HG03565 (cell line): ENCODE results near the gene PCK1.
"Not testable (repeated sequence)": the region's sequence is repeated elsewhere in the genome, so short reads cannot be mapped to it uniquely, and the experiment has no call there.

Source experiments
- ATAC-seq: cut with Tn5 transposase; IDR thresholded peaks from one replicate; pipeline ENCODE4 v1.9.1; 2021; ENCODE audit warnings: mild to moderate bottlenecking, moderate library complexity; ENCODE audit not compliant: unreplicated experiment

Gene PCK1

GRCh38 chr20:57560554-57561355, at the start of gene PCK1:
Gene PCK1, plus strand, starts transcription at chr20:57561110. Its CDS starts 302 bp downstream, at chr20:57561412.
- ATAC-seq, result no peak

GRCh38 chr20:57511709-57512108, 49.2 kb upstream of the PCK1 start:
- ATAC-seq, result not testable (repeated sequence)

GRCh38 chr20:57512432-57512831, 48.5 kb upstream of the PCK1 start:
- ATAC-seq, result no peak

DNA sequence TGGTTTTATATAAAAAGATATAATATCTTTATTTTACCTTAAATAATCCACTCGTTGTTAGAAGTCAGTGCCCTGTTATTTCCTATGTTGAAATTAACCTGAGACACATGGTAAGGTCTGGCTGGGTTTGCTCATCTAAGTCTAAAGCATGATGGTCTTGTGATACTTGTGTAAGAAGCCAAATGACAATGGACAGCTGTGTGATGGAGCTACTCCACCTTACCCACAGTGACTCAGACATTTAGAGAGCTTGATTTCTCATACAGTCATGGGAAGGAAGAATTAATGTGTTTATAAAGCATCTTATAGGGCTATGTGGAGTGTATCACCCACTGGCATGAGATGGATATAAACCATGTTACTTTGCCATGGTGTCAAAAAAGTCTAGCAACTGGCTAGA, 47.7 kb upstream of the PCK1 start:
- no peak for ATAC-seq

DNA sequence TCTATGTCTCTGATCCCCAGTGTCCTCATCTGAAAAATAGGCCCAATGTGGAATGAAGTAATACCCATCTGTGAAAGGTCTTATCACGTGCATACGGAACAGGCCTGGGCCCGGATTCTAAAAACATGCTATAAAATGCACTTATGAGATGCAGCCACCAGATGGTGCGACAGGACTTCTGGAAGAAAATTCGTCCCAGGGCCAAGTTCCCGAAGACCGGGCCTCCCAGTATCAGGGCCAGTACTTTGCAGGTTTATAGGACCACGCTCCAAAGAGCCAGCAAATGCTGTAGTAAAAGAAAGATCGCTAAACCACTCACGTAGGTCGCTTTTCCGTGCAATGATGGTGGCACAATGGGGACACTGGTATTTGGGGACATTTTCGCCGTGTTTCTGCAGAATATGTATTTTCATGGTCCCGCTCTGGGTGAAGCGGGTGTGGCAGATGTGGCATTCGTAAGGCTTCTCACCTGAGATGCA, 46.6 kb upstream of the PCK1 start:
- no peak for ATAC-seq

DNA sequence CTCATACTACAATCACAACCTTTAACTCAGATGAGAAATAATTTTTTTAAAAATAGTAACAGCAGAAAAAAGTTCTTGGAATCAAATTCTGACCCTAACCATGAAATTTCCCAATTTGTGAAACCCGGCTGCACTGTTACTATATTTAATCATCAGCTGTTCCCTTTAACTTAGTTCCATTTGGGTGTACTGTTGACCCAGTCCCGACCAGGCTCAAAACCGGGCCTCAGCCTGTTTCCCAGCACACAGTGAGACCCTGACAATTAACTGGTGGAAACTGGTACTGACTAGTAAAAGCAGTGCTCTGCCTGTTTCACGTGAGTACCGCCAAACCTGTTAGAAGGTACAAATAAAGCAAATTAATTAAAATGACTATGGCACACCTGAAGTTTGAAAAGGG, 43.0 kb upstream of the PCK1 start:
- ATAC-seq, result no peak

- ATAC-seq, result no peak
These were observed 38.4 kb upstream of the PCK1 start for GRCh38 chr20:57522380-57523140.

DNA sequence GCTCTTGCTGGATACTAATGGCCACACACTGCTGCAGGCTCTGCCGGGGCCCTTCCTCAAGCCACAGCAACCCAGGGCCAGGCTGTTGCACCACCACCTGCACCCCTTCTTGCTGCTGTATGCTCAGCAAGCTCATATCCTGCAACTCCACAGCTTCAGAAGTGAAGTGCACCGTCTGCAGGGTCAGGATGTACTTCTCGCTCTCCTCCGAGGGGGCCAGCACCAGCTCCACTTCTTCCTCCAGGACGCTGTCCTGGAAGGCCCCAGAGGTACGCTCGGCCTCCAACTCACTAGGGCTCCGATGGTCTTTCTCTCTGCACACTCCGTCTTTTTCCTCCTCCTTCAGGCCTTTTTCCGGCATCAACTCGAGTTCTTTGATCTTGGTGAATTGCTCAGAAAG, 37.1 kb upstream of the PCK1 start:
- no peak for ATAC-seq

- ATAC-seq, result no peak
These were observed 36.3 kb upstream of the PCK1 start, which contains the start of gene CTCFL for GRCh38 chr20:57524511-57525176. Gene CTCFL, minus strand, starts transcription at chr20:57525140. Its CDS starts 935 bp downstream, at chr20:57524205.

DNA sequence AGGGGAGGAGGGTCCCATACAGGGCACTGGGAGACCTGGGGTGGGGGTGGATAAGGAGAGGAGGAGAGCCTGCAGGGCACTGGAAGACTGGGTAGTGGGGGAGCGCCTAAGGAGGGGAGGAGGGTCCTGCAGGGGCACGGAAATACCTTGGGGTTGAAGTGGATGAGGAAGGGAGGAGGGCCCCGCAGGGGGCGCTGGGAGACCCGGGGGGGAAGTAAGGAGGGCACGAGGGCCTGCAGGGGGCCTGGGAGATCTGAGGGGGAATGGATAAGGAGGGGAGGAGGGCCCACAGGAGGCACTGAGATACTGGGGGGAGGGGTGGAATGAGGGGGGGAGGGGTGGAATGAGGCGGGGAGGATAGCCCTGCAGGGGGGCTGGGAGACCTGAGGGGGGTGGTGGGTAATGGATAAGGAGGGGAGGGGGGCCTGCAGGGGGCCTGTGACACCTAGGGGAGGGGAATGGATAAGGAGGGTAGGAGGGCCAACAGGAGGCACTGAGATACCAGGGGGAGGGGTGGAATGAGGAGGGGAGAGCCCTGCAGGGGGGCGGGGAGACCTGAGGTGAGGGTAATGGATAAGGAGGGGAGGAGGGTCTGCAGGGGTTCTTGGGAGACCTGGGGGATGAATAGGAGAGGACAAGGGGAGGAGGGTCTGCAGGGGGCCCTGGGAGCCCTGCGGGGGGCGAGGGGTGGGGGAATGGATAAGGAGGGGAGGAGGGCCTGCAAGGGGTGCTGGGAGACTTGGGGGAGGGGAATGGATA, 35.4 kb upstream of the PCK1 start:
- ATAC-seq, result no peak

DNA sequence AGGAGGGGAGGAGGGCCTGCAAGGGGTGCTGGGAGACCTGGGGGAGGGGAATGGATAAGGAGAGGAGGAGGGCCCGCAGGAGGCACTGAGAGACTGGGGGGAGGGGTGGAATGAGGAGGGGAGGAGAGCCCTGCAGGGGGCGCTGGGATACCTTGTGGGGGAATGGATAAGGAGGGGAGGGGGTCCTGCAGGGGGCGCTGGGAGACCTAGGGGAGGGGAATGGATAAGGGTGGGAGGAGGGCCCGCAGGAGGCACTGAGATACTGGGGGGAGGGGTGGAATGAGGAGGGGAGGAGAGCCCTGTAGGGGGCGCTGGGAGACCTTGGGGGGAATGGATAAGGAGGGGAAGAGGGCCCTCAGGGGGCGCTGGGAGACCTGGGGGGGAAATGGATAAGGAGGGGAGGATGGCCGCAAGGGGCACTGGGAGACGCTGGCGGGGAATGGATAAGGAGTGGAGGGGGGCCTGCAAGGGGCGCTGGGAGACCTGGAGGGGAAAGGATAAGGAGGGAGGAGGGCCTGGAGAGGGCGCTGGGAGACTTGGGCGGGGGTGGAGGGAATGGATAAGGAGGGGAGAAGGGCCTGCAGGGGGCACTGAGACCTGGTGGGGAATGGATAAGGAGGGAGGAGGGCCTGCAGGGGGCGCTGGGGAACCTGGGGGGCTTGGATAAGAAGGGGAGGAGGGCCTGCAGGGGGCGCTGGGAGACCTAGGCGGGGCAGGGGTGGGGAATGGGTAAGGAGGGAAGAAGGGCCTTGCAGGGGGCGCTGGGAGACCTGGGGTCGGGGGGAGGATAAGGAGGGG, 34.6 kb upstream of the PCK1 start:
- ATAC-seq, result no peak

- no peak for ATAC-seq
These were observed 33.9 kb upstream of the PCK1 start for GRCh38 chr20:57526885-57527460.

GRCh38 chr20:57527728-57528127, 33.2 kb upstream of the PCK1 start:
- ATAC-seq, result no peak

GRCh38 chr20:57528148-57528547, 32.8 kb upstream of the PCK1 start:
- no peak for ATAC-seq

DNA sequence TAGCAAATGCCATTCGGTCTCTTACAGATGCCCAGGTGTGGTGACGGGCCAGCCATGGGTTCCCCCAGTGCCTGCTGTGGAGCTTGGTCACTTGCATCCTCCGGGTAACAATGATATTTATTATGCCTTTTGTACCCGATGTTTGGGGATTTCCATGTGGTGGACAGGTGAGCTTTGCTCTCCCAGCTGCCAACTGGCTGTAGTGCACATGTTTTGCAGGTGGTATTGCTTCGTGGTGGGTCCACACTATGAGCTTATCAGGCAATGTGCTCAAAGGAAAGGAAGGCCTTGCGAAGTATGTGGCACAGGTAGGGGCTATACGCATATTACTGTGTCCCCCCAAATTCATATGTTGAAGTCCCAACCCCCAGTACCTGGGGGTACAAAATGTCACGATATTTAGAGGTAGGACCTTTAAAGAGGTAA, 31.7 kb upstream of the PCK1 start:
- no peak for ATAC-seq

DNA sequence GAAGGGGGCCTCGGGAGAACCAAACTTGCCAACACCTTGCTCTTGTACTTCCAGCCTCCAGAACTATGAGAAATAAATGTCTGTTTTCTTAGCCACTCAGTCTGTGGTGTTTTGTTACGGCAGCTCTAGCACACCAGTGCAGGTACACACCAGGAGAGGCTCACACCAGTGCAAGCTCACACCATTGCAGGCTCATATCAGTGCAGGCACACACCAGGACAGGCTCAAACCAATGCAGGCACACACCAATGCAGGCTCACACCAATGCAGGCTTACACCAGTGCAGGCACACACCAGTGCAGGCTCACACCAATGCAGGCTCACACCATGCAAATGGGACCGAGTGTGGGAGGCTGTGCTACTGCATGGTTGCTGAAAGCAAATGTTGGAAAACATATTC, 31.1 kb upstream of the PCK1 start:
- no peak for ATAC-seq

GRCh38 chr20:57530327-57530981, 30.5 kb upstream of the PCK1 start:
- no peak for ATAC-seq

DNA sequence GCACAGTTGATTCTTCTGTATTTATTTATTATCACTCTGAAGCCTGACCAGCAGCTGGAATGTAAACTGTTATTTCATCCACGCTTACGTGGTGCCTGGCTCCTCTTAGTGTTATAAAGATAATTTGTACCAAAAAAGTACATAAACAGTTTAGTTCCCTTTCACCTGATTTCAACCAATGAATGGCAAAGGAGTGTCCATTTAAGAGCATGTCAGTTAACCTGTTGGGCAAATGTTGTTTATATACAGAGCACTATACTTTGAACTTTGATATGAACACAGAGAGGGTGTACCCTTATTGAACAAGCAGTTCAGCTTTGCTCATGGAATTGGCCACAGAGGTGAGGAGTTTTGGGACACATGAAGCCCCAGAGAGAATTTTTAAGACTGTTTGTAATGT, 28.8 kb upstream of the PCK1 start:
- ATAC-seq, result no peak

DNA sequence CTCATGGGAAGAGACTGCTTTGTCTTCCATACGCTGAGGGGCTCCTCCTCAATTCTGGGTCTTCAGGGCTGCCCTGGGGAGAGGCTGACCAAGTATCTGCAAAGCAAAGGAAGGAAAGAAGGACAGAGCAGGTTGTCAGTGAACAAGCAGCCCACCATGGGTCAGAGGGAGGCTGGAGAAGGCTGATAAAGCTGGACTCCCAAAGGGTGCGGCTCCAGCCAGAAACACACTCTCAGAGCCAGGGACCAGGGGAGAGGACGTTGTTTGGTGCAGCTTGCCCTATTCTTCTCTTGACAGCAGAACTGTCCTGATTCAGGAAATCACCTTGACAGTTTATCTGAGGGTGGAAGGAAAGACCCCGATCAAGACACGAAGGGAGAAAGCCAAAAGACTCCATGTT, 25.6 kb upstream of the PCK1 start:
- ATAC-seq, result no peak
